Kasumi-1 (cell line): ENCODE results near the gene REM2.

Source experiments
- DNase-seq, 2 experiments: peaks; one replicate each; lab custom pipeline; 2025; lab: John Stamatoyannopoulos, UW

Gene REM2

DNA sequence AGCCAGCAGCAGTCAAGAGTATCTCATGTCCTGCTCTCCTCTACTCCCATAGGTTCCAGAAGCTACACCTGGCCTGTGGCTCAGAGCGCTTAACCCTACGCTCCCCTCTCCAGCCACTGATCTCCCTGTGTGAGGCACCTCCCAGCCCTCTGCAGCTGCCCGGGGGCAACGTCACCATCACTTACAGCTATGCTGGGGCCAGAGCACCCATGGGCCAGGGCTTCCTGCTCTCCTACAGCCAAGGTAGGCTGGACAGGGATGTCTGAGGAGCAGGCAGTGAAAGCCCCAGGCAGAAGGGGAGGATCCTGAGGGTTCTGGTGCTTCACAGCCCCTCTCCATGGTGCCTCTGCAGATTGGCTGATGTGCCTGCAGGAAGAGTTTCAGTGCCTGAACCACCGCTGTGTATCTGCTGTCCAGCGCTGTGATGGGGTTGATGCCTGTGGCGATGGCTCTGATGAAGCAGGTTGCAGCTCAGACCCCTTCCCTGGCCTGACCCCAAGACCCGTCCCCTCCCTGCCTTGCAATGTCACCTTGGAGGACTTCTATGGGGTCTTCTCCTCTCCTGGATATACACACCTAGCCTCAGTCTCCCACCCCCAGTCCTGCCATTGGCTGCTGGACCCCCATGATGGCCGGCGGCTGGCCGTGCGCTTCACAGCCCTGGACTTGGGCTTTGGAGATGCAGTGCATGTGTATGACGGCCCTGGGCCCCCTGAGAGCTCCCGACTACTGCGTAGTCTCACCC lies 7.8 kb upstream of the REM2 start:
- no peak for DNase-seq

DNA sequence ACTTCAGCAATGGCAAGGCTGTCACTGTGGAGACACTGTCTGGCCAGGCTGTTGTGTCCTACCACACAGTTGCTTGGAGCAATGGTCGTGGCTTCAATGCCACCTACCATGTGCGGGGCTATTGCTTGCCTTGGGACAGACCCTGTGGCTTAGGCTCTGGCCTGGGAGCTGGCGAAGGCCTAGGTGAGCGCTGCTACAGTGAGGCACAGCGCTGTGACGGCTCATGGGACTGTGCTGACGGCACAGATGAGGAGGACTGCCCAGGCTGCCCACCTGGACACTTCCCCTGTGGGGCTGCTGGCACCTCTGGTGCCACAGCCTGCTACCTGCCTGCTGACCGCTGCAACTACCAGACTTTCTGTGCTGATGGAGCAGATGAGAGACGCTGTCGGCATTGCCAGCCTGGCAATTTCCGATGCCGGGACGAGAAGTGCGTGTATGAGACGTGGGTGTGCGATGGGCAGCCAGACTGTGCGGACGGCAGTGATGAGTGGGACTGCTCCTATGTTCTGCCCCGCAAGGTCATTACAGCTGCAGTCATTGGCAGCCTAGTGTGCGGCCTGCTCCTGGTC lies 7.2 kb upstream of the REM2 start:
- DNase-seq: no peak

GRCh38 chr14:22877000-22877501 lies 6.0 kb upstream of the REM2 start:
- no peak for DNase-seq

DNA sequence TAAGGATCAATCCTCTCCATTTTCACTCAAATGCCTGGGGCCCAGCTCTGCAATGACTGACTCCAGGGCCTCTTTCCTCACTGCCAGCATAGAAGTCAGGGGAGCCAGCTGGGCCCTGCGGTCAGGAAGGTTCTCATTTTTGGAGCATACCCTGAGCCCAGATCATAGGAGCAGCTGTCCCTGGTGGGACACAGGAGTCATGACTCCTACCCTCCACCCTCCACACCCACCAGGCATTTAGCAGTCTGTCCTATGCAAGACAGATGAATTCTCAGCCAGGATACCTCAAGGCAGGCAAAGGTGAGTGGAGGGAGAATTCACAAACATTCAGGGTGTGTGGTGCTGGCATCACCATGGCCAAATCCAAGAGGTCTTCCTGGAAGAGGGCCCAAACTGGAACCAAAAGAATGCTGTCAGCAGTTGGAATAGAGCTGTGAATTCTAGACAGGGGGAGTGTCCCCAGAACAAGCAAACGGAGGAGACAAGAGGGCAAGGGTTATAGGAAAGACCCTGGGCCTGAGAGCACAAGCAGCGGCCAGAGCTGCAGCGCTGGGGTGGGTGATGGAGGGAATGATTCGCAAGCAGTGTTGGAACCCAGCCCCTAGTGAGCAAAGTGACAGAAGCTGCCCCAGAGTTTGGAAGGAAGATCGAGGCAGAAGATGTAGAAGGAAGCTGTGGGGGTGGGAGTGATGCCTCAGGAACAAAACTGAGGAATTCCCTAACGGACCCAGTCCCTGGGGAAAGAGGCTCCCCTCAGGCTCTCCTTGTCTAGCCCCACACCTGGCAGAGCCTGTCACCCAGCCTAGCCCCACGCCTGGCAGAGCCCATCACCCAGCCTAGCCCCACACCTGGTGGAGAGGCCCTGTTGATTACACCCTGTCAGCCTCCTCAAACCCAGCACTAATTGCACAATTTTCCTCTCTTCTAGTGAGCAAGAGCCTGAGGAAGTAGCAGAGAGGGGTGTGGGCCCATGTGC lies 4.5 kb upstream of the REM2 start:
- DNase-seq: no peak

DNA sequence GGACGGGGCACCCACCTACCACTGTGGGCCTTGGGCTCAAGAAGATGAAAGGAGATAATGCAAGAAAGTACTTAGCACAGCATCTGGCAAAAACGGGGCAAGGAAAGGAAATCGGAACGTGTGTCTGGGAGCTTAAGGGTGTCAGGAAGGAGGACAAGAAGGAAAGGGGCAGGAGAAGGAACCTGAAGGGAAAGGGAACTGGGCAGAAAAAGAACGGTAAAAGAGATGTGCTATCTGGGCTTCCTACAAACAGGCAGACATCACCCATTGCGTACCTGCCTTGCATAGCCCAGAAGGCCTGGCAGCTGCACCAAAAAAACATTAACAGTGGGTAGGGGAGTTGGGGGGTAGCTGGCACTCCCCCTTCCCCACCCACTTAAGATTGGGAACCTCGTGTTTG lies 958 bp upstream of the REM2 start:
- DNase-seq: no peak

GRCh38 chr14:22882529-22883172 lies 371 bp upstream of the REM2 start:
- no peak for DNase-seq

- peak in 1 of 2 experiments; percentile 11 for DNase-seq
Observed at GRCh38 chr14:22884076-22884737, 1.2 kb downstream of the REM2 start.

DNA sequence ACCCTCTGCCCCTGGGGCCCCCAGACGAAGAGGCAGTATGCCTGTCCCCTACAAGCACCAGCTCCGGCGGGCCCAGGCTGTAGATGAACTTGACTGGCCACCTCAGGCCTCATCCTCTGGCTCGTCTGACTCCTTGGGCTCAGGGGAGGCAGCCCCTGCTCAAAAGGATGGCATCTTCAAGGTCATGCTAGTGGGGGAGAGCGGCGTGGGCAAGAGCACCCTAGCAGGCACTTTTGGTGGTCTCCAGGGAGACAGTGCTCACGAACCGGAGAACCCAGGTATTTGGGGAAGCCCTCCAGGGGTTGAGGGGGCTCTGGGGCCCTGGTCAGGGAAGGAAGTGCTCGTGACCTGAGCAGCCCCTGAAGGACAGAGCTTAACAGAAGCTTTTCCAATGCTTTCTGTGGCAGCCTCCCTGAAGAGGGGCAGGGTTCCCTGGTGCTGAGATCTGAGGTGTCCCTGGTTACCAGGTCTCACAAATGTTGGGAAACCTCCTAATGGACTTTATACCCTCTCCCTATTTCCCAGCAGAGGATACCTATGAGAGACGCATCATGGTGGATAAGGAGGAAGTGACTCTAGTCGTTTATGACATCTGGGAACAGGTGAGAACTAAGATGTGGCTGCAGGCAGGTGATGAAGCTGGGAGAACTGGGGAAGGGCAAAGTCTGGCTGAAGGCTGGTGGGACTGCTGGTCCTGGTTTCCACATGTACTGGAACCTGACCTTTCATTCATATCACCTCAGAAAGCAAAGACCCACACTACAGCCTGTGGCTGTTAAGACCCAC lies 1.9 kb downstream of the REM2 start:
- no peak for DNase-seq

DNA sequence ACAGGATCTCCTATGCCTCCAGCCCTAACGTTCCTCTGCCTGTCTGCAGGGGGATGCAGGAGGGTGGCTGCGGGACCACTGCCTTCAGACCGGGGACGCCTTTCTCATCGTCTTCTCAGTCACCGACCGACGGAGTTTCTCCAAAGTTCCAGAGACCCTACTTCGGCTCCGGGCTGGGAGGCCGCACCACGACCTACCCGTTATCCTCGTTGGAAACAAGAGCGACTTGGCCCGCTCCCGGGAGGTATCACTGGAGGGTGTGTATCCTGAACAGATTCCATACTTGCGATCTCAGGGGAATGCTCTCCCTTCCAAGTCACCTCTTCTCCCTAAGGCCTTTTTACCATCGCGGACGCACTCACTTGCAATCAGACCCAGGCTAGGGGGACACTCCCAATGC lies 3.0 kb downstream of the REM2 start:
- no peak for DNase-seq

GRCh38 chr14:22886500-22887259 lies 3.7 kb downstream of the REM2 start:
- DNase-seq: no peak

DNA sequence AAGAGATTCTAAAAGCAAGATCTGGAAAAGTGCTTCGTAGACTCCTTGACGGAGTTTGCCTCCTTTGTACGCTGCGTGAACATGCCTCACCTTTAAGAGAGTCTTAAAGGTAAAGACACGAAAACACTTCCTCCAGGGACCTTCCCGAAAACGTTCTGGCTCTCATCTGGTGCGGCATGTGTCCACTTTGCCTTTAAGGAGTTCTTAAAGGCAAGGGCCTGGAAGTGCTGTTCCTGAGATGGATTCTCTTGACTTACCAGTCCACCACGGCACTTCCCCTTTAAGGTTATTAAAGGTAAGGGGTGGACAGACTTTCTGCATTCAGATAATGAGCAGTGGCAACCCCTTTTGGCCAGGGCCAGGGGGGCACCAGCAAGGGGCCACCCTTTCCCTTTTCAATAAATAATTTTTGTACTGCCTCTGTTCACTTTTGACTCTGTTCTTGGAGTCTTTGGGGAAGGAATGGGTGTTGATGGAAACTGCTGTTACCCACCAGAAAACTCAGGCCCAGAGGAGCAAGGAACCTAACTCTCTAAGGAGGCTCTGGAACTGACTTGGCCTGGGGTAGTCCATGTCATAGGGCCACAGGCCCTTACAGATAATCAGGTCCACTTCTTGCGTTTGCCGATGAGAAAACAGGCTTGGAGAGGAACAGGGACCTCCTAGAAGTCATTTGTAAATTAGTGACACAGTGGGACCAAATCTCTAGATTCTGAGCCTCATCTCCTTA lies 4.4 kb downstream of the REM2 start:
- no peak for DNase-seq

DNA sequence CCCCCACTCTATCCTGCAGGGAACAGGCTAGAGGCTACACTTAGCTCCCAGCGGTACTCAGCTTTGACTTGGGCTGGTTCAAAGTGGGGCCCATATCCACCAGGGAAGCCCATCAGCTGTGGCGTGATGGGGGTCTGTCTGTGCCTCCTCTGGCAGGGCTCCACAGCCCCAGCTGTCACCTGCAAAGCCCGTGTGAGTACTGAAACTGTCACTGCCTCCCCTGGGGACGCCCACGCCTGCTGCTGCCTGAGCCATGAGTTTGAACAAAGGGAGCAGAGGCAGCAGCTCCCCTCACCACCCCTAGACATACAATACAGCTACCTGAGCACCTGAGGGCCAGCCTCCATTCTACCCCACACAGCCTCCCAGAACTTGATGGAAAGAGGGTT lies 5.0 kb downstream of the REM2 start:
- no peak for DNase-seq

DNA sequence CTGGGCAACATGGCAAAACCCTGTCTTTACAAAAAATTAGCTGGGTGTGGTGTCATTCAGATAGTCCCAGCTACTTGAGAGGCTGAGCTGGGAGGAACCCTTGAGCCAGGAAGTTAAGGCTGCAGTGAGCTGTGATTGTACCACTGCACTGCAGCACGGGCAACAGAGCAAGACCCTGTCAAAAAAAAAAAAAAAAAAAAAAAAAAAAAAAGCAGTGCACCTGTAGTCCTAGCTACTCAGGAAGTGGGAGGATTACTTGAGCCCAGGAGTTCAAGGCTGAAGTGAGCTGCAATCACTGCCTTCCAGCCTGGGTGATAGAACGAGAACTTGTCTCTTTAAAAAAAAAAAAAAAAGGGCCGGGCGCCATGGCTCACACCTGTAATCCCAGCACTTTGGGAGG lies 5.6 kb downstream of the REM2 start:
- DNase-seq: no peak

GRCh38 chr14:22890416-22890815 lies 7.4 kb downstream of the REM2 start:
- no peak for DNase-seq

DNA sequence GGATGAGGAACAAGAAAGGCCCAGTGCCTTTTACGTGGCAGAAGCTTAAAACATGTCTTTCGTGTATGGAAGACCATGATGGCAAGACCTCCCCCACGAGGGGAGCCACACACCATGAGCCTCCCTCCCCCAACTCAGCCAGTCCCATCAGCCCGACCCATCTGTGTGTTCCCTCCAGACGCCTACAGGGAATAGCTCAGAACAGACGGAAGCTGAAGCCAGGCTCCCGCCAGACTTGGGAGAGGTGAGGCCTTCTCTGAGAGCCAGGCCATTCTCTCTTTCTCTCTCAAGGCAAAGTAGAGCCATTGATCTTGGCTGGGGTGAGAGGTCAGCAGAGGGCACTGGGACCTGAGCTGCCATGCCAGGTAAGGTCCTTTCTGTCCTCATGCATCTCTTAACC lies 9.5 kb downstream of the REM2 start:
- no peak for DNase-seq

- no peak for DNase-seq
Observed at GRCh38 chr14:22893706-22894105, 10.7 kb downstream of the REM2 start.

DNA sequence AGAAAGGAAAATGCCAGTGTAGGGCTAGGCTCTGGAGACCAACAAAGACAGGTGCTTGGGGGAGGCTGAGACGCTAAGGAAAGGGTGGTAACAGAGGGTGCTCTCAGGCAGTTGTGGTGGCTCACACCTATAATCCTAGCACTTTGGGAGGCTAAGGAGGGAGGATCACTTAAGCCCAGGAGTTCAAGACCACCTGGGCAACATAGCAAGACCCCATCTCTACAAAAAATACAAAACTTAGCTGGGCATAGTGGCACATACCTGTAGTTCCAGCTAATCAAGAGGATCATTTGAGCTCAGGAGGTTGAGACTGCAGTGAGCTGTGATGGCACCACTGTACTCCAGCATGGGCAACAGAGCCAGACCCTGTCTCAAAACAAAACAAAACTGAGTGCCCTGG lies 12.4 kb downstream of the REM2 start:
- no peak for DNase-seq

DNA sequence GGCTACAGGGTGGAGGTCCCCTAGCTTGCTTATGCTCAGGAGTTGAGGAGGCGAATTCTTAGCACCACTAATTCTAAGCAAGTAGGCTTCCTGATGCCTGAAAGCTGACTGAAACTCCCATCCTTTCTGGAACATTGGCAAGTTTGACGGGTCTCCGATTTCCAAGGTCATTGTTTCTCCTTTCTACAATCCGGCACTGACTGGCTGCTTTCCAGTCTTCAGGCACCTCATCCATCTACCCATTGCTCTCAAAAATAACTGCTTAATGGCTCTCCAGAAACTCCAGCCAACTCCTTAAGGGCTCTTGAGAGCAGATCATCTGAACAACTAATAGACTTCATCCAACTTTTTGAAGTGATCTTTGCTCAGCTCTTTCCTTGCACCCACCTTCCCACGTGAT lies 13.3 kb downstream of the REM2 start:
- DNase-seq: no peak

DNA sequence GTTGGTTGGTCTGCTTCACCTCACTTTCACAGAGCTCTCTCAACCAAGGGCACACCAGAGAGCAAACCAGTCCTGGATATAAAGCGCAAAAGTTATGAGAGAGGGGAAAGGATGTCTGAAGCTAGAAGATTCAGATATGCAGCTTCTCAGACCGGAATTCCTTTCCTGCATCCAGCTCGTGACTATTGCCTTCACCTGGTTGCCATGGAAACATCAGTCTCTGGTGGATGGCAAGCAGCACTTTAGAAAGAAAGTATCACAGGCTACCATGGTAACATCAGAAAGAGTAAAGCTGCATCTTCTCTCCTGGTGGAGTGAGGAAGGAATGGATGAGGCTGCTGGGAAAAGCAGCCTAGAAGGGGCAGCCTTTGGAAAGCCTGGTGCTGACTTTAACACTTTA lies 13.7 kb downstream of the REM2 start:
- DNase-seq: no peak
